ENCODE measurements around the gene RC3H2.

GRCh38 chr9:122797316-122798063 is 107.7 kb downstream of the RC3H2 start:
- TF ChIP-seq ARNTL (CRISPR knock-in tag; IDR thresholded peaks at IDR 0.05; ENCODE audit: borderline replicate concordance, low read depth) (no peak), RARB (CRISPR knock-in tag; IDR thresholded peaks at IDR 0.05) (no peak), CREB5 (CRISPR knock-in tag; IDR thresholded peaks at IDR 0.05; ENCODE audit: low read depth) (no peak), ZFP3 (CRISPR knock-in tag; IDR thresholded peaks at IDR 0.05) (no peak)

Measured in SK-N-SH treated with all-trans-retinoic acid at 6 μM for 48 hours (cell line).